Measurements from ENCODE around the gene IARS1.

IARS1 gene

DNA sequence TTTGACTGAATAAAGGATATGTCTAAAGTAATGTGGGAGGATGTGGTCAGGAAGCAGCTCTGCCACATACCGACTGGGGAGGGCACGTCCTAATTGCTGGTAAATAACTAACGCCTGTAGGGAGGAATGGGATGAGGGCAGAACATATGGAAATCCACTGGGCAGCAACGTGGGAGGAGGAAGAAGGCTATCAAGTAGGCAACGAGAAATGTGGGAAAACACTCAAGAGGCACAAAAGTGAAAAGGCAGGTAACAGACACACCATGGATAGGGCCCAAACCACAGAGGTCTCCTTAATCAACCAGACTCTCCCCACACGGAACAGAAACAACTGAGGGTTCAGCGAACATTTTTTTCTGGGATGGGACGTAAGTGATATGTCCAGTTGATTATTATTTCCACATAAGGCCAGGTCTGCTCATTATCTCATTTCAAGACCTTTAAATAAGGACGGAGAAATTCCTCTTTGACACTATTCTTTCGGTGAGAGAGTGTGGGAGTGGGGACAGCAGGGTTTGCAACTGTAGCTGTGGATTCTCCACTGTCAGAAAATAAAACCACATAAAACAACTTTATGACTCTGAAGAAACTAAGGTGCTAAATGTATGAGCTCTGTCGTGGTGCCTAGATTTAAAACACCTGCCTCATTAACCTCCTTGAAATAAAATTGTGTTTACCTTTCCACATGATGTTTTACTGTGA, 17.0 kb downstream of the IARS1 start:
- H3K4me2 ChIP-seq (ENCODE audit: low read depth, low read length, poor library complexity, severe bottlenecking) = no peak overlapping the region
- peaks cover 87% of the 10 kb centered on the region for H3K36me3 ChIP-seq (ENCODE audit: low read length)
- H3F3A ChIP-seq (ENCODE audit: insufficient read depth) = peaks cover 4% of the 10 kb centered on the region; the same call in 1 of the 2 replicates

DNA sequence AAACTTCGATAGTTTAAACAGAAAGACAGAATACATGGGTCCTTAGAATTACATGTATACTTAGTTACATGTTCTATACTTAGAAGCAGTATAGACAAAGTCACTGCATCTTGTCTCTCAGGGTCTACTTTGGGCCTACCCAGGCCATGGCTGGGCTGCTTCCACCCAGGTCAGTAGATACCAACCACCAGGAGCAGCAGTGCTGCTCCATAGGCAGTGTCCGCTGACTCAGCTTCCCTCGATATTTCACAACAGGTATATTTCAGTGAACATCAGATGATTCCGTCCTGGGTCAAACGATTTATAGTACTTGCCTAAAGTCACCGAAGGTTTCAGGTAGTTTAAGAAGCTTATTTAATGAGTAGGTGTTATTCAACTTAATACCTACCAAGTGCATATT, 18.0 kb downstream of the IARS1 start:
- no peaks in the 10 kb centered on the region; the same call in 1 of the 2 replicates for H4K20me1 ChIP-seq (ENCODE audit: low read depth, low read length)
- no peak overlapping the region for H3K27ac ChIP-seq (ENCODE audit: low read depth, low read length)
- no peak overlapping the region for H2AFZ ChIP-seq (ENCODE audit: low read depth, low read length, severe bottlenecking)
- 0 out of 2 replicates have a peak, but pooled peaks cover 6% of the 10 kb centered on the region for H3K79me2 ChIP-seq (ENCODE audit: insufficient read depth, low read length)
- H3K9ac ChIP-seq (ENCODE audit: low read length) = no peak overlapping the region
- H3K9me2 ChIP-seq (replicated peaks; ENCODE audit: insufficient read depth, low read length) = no peaks in the 10 kb centered on the region
- no peaks in the 10 kb centered on the region for H3K27me3 ChIP-seq (ENCODE audit: low read length)
- no peaks in the 10 kb centered on the region for H3K9me3 ChIP-seq (ENCODE audit: insufficient read depth, low read length)
- peaks cover under 1% of the 10 kb centered on the region; the same call in 1 of the 2 replicates for H3F3A ChIP-seq (ENCODE audit: insufficient read depth)
- H3K36me3 ChIP-seq (ENCODE audit: low read length) = peaks cover 89% of the 10 kb centered on the region
- no peak overlapping the region for H3K4me3 ChIP-seq (ENCODE audit: insufficient read depth, low read length, poor library complexity, severe bottlenecking)
- no peak overlapping the region for H3K4me2 ChIP-seq (ENCODE audit: low read depth, low read length, poor library complexity, severe bottlenecking)
- TF ChIP-seq, protein P1, sequence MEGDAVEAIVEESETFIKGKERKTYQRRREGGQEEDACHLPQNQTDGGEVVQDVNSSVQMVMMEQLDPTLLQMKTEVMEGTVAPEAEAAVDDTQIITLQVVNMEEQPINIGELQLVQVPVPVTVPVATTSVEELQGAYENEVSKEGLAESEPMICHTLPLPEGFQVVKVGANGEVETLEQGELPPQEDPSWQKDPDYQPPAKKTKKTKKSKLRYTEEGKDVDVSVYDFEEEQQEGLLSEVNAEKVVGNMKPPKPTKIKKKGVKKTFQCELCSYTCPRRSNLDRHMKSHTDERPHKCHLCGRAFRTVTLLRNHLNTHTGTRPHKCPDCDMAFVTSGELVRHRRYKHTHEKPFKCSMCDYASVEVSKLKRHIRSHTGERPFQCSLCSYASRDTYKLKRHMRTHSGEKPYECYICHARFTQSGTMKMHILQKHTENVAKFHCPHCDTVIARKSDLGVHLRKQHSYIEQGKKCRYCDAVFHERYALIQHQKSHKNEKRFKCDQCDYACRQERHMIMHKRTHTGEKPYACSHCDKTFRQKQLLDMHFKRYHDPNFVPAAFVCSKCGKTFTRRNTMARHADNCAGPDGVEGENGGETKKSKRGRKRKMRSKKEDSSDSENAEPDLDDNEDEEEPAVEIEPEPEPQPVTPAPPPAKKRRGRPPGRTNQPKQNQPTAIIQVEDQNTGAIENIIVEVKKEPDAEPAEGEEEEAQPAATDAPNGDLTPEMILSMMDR (IDR thresholded peaks at IDR 0.05; ENCODE audit: insufficient read depth, low read length, poor library complexity, severe bottlenecking) = no peak
- TF ChIP-seq EZH2phosphoT487 (conservative IDR thresholded peaks at IDR 0.05; ENCODE audit: low read length) = no peak

More for the DNA sequence above, 17.0 kb downstream of the IARS1 start:
- no peaks in the 10 kb centered on the region for H3K9me2 ChIP-seq (replicated peaks; ENCODE audit: insufficient read depth, low read length)
- H4K20me1 ChIP-seq (ENCODE audit: low read depth, low read length) = peaks cover 1% of the 10 kb centered on the region; the same call in 1 of the 2 replicates
- H3K27me3 ChIP-seq (ENCODE audit: low read length) = no peaks in the 10 kb centered on the region
- H3K27ac ChIP-seq (ENCODE audit: low read depth, low read length) = no peak overlapping the region
- H3K79me2 ChIP-seq (ENCODE audit: insufficient read depth, low read length) = 0 out of 2 replicates have a peak, but pooled peaks cover 9% of the 10 kb centered on the region
- no peak overlapping the region for H3K4me3 ChIP-seq (ENCODE audit: insufficient read depth, low read length, poor library complexity, severe bottlenecking)
- H2AFZ ChIP-seq (ENCODE audit: low read depth, low read length, severe bottlenecking) = no peak overlapping the region
- H3K9me3 ChIP-seq (ENCODE audit: insufficient read depth, low read length) = no peaks in the 10 kb centered on the region
- H3K9ac ChIP-seq (ENCODE audit: low read length) = no peak overlapping the region
- no peak for TF ChIP-seq EZH2phosphoT487 (conservative IDR thresholded peaks at IDR 0.05; ENCODE audit: low read length)
- TF ChIP-seq, protein P1 (IDR thresholded peaks at IDR 0.05; ENCODE audit: insufficient read depth, low read length, poor library complexity, severe bottlenecking) = no peak

DNA sequence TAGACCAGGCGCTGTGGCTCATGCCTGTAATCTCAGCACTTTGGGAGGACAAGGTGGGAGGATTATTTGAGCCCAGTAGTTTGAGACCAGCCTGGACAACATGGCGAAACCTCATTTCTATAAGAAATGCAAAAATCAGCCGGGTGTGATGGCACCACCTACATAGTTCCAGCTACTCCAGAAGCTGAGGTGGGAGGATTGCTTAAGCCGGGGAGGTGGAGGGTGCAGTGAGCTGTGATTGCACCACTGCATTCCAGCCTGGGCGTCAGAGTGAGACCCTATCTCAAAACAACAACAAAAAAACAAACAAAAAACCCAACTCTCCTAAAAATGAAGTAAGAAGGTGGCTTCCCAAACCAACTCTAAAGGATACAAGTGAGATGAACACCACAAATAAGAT, 23.0 kb downstream of the IARS1 start:
- Histone ChIP-seq H3K9me2 (replicated peaks; ENCODE audit: insufficient read depth, low read length) (no peaks in the 10 kb centered on the region), H3K9me3 (ENCODE audit: insufficient read depth, low read length) (no peaks in the 10 kb centered on the region), H3K4me3 (ENCODE audit: insufficient read depth, low read length, poor library complexity, severe bottlenecking) (no peak overlapping the region), H3K4me2 (ENCODE audit: low read depth, low read length, poor library complexity, severe bottlenecking) (no peak overlapping the region), H3F3A (ENCODE audit: insufficient read depth) (no peaks in the 10 kb centered on the region; the same call in 1 of the 2 replicates), H3K79me2 (ENCODE audit: insufficient read depth, low read length) (no peaks in the 10 kb centered on the region), H3K9ac (ENCODE audit: low read length) (no peak overlapping the region), H2AFZ (ENCODE audit: low read depth, low read length, severe bottlenecking) (no peak overlapping the region), H3K27me3 (ENCODE audit: low read length) (no peaks in the 10 kb centered on the region), H3K27ac (ENCODE audit: low read depth, low read length) (no peak overlapping the region), H3K36me3 (ENCODE audit: low read length) (peaks cover 89% of the 10 kb centered on the region), H4K20me1 (ENCODE audit: low read depth, low read length) (no peaks in the 10 kb centered on the region; the same call in 1 of the 2 replicates)
- TF ChIP-seq EZH2phosphoT487 (conservative IDR thresholded peaks at IDR 0.05; ENCODE audit: low read length) = no peak
- TF ChIP-seq, protein P1 (IDR thresholded peaks at IDR 0.05; ENCODE audit: insufficient read depth, low read length, poor library complexity, severe bottlenecking) = no peak

Measured in SU-DHL-6 (cell line).